ENCODE data around the gene PIK3CG.
"Not testable (repeated sequence)": the region's sequence is repeated elsewhere in the genome, so short reads cannot be mapped to it uniquely, and the experiment has no call there.

PIK3CG gene

DNA sequence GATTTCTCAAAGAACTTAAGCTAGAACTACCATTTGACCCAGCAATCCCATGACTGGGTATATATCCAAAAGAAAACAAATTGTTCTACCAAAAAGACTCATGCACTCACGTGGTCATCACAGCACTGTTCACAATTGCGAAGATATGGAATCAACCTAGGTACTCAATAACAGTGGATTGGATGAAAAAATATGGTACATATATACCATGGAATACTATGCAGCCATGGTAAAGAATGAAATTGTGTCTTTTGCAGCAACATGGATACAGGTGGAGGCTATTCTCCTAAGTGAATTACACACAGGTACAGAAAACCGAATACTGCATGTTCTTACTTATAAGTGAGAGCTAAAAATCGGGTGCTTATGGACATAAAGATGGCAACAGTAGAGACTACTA, 61.8 kb downstream of the PIK3CG start:
- FAIRE-seq, result no peak
- DNase-seq (ENCODE audit: insufficient read length), result no peak
- TF ChIP-seq POLR2AphosphoS5 (IDR thresholded peaks at IDR 0.05; ENCODE audit: low read depth, low read length), result no peak
- TF ChIP-seq TAF1 (IDR thresholded peaks at IDR 0.05; ENCODE audit: borderline replicate concordance, low read depth, low read length), result no peak
- TF ChIP-seq POLR2A (IDR thresholded peaks at IDR 0.05; ENCODE audit: low read depth, low read length), result no peak

DNA sequence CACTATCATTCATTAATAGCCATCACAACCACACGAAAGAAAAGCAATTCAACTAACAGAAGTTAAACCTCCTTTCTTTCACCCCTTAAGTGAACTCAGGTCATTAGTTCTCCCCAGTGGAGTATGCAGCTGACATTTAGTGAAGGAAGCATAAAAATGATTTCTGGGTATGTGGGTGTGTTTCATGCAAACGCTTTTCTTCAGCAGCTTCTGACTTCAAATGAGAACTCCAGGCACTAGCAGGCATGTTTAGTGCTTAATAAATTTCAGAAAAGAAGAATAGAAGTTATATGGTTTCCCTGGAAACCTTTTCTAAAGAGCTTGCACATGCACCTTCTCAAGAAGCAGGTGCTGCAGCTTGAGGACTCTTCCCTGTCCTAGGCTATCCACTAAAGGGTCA, 62.5 kb downstream of the PIK3CG start:
- FAIRE-seq (no peak), DNase-seq (ENCODE audit: insufficient read length) (no peak)
- TF ChIP-seq POLR2A (IDR thresholded peaks at IDR 0.05; ENCODE audit: low read depth, low read length) (no peak), TAF1 (IDR thresholded peaks at IDR 0.05; ENCODE audit: borderline replicate concordance, low read depth, low read length) (no peak), POLR2AphosphoS5 (IDR thresholded peaks at IDR 0.05; ENCODE audit: low read depth, low read length) (no peak)

DNA sequence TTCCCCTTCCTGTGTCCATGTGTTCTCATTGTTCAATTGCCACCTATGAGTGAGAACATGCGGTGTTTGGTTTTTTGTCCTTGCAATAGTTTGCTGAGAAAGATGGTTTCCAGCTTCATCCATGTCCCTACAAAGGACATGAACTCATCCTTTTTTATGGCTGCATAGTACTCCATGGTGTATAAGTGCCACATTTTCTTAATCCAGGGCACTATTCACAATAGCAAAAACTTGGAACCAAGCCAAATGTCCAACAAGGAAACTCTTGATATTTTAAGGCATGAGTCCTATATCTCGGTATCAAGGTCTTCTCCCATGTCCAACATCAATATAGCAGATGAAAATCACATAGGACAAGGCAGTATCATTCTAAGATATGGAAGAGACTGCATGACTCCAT, 64.5 kb downstream of the PIK3CG start:
- FAIRE-seq; DNase-seq (ENCODE audit: insufficient read length): not testable (repeated sequence)

DNA sequence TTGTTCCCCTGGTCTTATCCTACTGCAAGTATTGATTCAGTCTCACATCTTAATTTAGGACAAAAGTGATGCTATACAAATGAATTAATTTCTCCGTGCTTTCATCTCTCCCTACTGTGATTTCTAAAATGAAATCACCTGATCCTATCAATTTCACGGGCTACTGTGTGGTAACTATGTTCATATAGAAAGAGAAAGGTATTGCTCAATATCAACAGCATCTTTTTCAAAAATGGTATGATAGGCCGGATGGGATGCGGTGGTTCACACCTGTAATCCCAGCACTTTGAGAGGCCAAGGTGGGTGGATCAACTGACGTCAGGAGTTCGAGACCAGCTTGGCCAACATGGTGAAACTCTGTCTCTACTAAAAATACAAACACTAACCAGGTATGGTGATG, 71.2 kb downstream of the PIK3CG start:
- TF ChIP-seq TAF1 (IDR thresholded peaks at IDR 0.05; ENCODE audit: borderline replicate concordance, low read depth, low read length) (no peak), POLR2AphosphoS5 (IDR thresholded peaks at IDR 0.05; ENCODE audit: low read depth, low read length) (no peak), POLR2A (IDR thresholded peaks at IDR 0.05; ENCODE audit: low read depth, low read length) (no peak)
- DNase-seq (ENCODE audit: insufficient read length), result no peak
- no peak for FAIRE-seq

DNA sequence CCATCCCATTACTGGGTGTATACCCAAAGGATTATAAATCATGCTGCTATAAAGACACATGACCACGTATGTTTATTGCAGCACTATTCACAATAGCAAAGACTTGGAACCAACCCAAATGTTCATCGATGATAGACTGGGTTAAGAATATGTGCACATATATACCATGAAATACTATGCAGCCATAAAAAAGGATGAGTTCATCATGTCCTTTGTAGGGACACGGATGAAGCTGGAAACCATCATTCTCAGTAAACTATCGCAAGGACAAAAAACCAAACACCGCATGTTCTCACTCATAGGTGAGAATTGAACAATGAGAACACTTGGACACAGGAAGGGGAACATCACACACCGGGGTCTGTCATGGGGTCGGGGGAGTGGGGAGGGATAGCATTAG, 73.0 kb downstream of the PIK3CG start:
- DNase-seq (ENCODE audit: insufficient read length); FAIRE-seq: not testable (repeated sequence)

DNA sequence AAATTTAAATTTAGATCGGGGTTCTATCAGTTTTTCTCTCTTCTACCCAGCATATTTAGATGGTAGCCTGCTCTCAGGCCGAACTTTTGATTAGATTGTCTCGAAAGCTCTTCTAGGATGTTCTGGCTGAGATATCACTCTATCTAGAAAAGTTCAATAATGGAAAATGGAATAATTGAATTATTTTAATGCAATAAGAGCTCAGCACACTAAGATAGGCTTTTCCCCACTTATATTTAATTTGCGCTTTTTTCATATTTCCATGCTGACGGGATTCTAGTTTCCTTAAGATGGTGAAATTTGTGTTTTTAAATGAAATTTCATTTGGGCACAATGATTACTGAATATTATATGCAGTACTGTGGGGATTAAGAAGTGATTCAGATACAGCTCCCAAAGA, 73.7 kb downstream of the PIK3CG start:
- DNase-seq (ENCODE audit: insufficient read length) (no peak), FAIRE-seq (no peak)
- TF ChIP-seq POLR2AphosphoS5 (IDR thresholded peaks at IDR 0.05; ENCODE audit: low read depth, low read length), result no peak
- TF ChIP-seq POLR2A (IDR thresholded peaks at IDR 0.05; ENCODE audit: low read depth, low read length), result no peak
- TF ChIP-seq TAF1 (IDR thresholded peaks at IDR 0.05; ENCODE audit: borderline replicate concordance, low read depth, low read length), result no peak

DNA sequence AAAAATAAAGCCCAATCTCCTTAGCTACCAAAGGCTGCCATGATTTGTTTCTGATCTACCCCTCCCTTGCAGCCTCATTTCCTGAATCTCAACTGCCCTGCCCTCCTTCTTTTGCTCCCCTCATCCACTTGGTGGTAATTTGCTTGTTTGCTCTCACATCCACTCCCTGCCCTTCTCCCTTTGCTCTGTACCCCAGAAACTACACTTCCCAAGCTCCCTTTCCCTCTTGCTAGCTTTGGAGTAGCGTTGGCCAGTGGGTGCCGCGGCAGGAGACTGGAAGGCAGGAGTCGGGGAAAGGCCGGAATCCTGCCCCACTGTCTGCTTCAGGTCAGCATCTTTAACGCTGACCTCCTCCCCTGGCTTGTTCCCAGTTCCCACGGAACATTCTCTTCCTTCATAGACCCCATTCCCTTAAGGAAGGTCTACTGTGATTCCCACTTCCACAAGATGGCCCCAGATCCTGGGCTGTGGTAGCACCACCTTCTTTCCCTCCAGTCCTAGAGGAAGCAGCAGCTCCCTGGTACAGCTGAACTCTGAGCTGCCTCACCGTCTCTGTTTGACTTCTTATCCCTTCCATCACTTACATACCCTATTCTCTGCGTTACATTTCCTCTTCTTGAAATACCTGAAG, 79.1 kb downstream of the PIK3CG start:
- DNase-seq (ENCODE audit: insufficient read length) (no peak), FAIRE-seq (no peak)
- TF ChIP-seq TAF1 (IDR thresholded peaks at IDR 0.05; ENCODE audit: borderline replicate concordance, low read depth, low read length) (no peak), POLR2AphosphoS5 (IDR thresholded peaks at IDR 0.05; ENCODE audit: low read depth, low read length) (no peak), POLR2A (IDR thresholded peaks at IDR 0.05; ENCODE audit: low read depth, low read length) (no peak)

DNA sequence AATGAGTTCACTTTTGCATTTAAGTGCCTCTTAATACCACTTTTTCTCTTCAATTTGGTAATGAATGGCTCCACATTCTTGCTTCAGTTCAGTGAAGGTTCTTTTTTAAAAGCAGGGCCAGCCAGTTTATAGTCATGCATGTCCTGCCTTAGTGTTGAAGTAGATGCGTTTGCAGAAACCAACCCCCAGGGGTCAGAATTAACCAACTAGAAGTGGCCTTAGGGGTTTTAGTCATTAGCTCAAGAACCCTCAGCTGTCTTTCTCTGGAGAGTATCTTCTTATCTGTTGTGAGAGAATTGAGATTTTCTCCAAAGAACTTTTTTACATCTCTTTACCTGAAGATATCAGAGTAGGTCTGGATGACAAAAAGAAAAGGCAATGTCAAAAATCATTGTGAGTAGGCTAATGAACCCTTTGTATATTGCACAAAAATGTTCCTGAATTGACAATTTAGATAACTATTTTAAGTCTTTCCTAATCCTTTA, 82.2 kb downstream of the PIK3CG start:
- no peak for TF ChIP-seq POLR2A (IDR thresholded peaks at IDR 0.05; ENCODE audit: low read depth, low read length)
- TF ChIP-seq POLR2AphosphoS5 (IDR thresholded peaks at IDR 0.05; ENCODE audit: low read depth, low read length), result no peak
- no peak for TF ChIP-seq TAF1 (IDR thresholded peaks at IDR 0.05; ENCODE audit: borderline replicate concordance, low read depth, low read length)
- FAIRE-seq, result no peak

DNA sequence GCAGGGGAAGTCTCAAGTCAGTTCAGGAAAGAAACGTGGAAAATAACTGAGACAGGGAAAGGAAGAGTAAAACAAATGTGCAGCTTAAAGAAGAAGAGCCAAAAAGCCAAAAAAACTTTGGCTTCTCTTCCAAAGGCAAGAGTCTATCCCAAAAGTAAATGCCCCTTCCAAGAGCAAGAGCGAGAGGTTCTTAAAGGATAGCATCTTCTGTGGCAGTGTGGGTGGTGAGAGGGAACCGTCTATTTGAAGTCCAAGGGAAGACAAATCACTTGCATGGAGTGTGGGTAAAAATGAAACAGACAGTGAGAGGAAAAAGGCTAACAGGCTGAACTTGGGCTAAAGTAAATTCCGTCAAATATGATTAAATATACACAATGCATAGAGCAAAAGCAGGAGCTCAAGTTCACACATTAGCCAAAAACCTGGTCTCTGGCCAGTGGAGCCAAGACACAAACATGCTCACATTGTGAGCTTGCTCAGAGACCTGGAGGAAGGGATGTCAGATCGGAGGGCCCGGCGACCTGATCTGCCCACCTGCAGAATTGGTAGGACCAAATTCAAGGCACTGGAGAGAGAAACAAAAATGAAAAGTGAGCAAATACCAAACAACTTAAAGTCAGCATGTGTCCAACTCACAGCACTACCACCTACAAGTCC, 87.0 kb downstream of the PIK3CG start:
- DNase-seq (ENCODE audit: insufficient read length) (no peak), FAIRE-seq (no peak)
- no peak for TF ChIP-seq POLR2A (IDR thresholded peaks at IDR 0.05; ENCODE audit: low read depth, low read length)
- no peak for TF ChIP-seq TAF1 (IDR thresholded peaks at IDR 0.05; ENCODE audit: borderline replicate concordance, low read depth, low read length)
- TF ChIP-seq POLR2AphosphoS5 (IDR thresholded peaks at IDR 0.05; ENCODE audit: low read depth, low read length), result no peak

More for the DNA sequence above, 82.2 kb downstream of the PIK3CG start:
- peak; percentile 25 for DNase-seq (ENCODE audit: insufficient read length)

DNA sequence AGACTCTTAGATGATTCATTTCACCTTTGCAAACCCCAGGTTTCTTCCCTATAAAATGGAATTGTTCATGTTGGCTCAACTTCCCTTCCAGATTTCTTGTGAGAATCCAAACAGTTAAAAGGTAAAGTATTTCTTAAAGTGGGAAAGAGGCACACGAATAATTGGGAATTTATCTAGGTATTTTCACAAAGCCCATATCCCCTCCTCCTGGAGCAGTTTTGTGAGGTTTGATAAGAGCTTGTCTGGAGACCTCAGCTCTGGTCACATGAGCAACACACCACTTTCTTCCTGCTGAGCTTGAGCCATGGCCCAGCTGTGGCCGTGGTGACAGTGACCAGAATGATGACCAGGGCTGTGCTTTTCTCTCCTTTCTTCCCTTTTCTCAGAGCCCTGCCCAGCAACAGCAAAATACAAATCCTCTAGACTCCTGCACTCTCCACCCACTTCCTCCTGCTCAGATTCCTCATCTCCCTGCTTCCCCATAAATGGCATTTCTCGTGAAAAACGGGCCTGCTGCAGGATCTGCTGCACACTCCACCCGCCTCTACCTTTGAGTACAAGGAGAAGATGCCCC, 87.7 kb downstream of the PIK3CG start:
- no peak for FAIRE-seq
- DNase-seq (ENCODE audit: insufficient read length), result no peak
- no peak for TF ChIP-seq POLR2A (IDR thresholded peaks at IDR 0.05; ENCODE audit: low read depth, low read length)
- no peak for TF ChIP-seq TAF1 (IDR thresholded peaks at IDR 0.05; ENCODE audit: borderline replicate concordance, low read depth, low read length)
- TF ChIP-seq POLR2AphosphoS5 (IDR thresholded peaks at IDR 0.05; ENCODE audit: low read depth, low read length), result no peak

DNA sequence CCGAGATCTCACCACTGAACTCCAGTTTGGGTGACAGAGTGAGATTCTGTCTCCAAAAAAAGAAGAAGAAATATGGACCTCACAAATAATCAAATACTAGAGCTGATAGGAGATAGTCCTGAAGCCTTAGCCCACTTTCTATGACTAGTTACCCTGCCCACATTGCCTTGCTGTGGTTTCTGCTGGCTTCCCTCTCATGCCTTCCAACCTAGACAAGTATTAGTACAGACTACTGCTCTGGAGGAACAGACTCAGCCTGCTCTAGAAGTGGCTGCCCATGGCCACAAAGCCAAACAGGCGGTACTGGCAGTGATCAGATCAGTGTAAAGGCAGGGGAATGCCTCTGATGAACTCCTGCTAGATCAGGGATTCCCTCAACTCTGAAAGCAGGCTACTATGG, 89.8 kb downstream of the PIK3CG start:
- DNase-seq (ENCODE audit: insufficient read length), result no peak
- no peak for FAIRE-seq
- TF ChIP-seq TAF1 (IDR thresholded peaks at IDR 0.05; ENCODE audit: borderline replicate concordance, low read depth, low read length) (no peak), POLR2AphosphoS5 (IDR thresholded peaks at IDR 0.05; ENCODE audit: low read depth, low read length) (no peak), POLR2A (IDR thresholded peaks at IDR 0.05; ENCODE audit: low read depth, low read length) (no peak)

DNA sequence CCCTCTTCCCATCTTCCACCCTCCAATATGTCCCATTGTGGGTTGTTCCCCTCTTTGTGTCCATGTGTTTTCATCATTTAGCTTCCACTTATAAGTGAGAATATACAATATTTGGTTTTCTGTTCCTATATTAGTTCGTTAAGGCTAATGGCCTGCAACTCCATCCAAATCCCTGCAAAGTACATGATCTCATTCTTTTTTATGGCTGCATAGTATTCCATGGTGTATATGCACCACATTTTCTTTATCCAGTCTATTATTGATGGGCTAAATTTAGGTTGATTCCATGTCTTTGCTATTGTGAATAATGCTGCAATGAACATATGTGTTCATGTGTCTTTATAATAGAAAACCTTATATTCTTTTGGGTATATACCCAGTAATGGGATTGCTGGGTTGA, 90.8 kb downstream of the PIK3CG start:
- not testable (repeated sequence) for DNase-seq (ENCODE audit: insufficient read length); FAIRE-seq
